Colon (tissue), 2 donors: ENCODE data around the gene RSRC2.
"Not testable (repeated sequence)": the region's sequence is repeated elsewhere in the genome, so short reads cannot be mapped to it uniquely, and the experiment has no call there.

ENCODE experiments used
- FAIRE-seq: peaks from 2 replicates; lab custom pipeline; 2012; peaks lifted over from hg19 to GRCh38; lab: Jason Lieb, UNC
- donor health status: control.
- donor health status: control.

RSRC2 gene

DNA sequence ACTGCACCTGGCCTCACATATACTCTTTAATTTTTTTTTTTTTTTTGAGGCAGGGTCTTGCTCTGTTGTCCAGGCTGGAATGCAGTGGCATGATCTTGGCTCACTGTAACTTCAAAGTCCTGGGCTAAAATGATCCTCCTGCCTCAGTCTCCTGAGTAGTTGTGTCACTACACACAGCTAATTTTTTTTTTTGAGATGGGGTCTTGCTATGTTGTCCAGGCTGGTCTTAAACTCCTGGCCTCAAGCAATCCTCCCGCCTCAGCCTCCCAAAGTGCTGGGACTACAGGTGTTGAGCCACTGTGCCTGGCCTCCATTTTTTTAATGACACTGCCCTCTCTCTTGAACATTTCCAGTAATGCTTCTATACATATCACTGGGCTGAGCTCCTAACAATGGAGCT is 42.4 kb downstream of the RSRC2 start:
- not testable (repeated sequence) for FAIRE-seq

DNA sequence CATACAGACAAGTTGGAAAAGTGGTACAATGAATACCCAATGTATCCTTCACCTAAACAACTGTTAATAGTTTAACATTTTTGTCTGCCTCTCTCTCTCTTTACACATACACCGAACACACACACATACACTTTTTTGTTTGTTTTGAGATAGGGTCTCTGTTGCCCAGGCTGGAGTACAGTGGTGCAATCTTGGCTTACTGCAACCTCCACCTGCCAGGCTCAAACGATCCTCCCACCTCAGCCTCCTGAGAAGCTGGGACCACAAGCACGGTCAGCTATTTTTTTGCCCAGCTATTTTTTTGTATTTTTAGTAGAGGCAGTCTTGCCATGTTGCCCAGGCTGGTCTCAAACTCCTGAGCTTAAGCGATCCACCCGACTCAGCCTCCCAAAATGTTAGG is 42.8 kb downstream of the RSRC2 start:
- FAIRE-seq = no peak

DNA sequence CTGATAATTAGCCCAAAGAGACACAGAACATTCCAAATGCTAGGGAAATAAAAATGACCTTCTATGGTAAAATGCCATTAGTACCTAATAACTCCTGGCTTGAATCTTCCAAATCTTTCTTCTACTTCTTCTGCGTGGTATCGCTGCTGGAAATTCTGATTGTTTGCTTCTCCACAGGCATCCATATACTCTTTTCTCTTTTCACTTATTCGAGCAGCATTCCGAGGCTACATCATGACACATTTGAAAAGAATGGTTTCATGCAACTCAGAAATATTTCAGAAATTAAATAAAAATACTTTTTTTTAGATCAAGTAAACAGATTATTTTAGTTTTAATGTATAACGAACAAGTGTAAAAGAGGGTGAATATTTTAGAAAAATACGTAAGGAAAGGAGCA is 44.9 kb downstream of the RSRC2 start:
- no peak for FAIRE-seq

DNA sequence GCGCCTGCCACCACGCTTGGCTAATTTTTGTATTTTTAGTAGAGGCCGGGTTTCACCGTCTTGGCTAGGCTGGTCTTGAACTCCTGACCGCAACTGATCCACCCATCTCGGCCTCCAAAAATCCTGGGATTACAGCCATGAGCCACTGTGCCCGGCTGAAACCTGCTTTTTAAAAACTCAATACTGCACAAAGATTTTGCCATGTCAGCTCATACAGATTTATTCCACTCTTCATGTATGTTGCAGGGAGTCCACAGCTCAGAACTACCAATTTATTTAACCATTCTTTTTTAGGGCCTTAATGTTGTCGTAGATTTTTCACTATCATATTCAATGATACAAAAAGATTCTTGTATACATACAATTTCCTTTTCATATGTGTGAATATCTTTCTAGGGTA is 46.0 kb downstream of the RSRC2 start:
- FAIRE-seq = no peak

DNA sequence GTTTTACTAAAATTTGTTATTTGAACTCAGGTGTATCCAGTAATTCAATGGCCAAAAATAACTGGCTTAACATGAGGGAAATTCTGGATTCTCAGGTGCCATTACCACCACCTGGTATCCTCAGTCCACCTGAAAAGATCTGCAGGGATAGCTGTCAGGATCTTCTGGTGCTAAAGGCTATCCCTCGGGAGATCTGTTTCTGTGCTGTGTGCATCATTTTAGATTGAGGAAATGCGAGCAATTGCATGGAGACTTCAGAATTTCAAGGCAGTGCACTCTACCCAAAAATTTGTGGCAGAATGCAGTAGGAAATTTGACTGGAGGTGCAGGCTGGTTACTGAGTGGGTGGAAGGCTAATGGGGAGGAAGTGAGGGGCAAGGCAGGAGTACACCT is 52.4 kb downstream of the RSRC2 start:
- FAIRE-seq = no peak

DNA sequence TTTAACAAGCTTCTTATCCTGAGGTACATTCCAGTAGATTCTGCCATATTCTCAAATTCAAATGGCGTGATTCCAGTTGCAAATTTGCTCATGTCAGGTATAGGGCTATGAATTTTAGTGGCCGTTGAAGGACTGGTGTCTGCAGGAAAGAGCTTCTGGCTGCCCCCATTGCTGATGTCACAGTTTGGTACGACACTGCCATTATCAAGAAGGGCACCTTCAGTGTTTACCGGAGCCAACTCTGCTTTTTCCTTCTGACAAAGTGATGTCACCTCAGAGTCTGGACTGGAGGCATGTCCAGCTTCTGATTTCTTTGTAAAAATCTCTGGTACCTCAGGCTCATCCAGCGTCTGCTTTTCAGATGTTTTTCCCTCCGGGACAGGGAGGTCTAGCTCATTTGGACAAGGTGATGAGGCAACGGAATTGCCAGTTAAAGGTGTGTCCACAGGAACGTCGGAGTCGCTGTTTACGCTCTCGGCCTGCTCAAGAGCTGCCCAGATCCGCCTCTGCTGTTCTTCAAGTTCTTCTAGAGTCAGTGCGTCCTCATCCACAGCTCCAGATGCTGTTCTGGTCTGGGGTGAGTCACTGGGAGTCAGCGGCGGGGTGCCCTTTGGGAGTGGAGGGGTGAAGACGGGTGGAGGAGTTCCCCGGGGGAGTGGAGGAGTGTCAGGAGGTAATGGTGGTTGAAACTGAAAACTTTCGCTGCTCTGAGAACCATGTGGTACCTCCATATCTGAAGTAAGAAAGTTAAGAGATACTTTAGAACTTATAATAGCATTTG is 53.0 kb downstream of the RSRC2 start:
- FAIRE-seq = no peak

DNA sequence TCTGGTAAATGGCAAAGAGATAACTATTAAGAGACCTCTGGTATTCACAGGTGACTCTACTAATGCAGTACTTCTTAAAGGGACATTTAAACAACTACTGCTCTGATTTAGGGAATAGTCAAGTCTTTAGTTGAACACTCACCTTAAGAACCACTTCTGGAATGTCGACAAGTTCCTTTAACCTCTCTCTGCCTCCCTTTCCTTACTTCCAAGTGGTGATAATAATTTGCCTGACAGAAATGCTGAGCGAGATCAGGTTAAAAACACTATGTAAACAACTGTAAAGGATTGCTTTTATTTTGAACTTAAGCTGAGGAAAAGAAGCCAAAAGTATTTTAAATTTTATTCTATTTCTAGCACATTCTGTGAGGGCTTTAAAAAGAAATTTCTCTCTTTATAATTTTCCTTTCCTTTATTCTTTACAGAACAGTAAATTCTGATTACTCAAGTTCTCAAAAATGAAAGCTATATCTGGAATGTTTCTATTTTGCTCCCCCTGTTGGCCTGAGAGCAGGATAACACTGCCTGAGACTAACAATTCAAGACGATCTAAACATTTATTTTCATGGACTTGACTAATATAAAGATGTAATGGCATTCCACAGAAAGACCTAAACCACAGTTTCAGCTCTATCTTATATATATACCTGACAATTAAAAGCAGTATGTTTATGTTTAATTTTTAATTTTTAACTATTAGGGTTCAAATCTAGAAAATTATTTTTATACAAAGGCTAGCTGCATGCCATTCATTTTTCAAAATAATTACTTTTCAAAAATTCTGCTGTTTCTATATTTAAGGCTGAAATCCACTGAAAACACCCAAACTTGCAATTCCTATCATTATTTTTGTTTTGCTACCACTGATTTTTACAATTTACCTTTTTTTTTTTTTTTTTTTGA is 55.2 kb downstream of the RSRC2 start:
- FAIRE-seq = peak; percentile 5

DNA sequence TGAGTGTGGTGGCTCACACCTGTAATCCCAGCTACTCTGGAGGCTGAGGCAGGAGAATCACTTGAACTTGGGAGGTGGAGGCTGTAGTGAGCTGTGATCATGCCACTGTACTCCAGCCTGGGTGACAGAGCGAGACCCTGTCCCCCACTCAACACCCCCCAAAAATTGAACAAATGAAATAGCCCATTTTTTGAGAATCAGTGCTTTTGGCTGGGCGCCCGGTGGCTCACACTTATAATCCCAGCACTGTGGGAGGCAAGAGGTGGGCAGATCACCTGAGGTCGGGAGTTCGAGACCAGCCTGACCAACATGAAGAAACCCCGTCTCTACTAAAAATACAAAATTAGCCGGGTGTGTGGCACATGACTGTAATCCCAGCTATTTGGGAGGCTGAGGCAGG is 56.2 kb downstream of the RSRC2 start:
- not testable (repeated sequence) for FAIRE-seq

DNA sequence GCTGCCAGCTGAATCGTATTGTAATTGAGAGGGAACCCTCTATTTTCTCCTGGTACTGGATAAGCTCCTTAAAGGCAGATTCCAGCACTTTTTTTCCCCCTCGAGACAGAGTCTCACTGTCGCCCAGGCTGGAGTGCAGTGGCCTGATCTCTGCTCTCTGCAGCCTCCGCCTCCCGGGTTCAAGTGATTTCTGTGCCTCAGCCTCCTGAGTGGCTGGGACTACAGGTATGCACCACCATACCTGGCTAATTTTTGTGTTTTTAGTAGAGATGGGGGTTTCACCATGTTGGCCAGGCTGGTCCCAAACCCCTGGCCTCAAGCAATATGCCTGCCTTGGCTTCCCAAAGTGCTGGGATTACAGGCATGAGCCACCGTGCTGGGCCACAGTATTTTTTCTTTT is 56.9 kb downstream of the RSRC2 start:
- not testable (repeated sequence) for FAIRE-seq

DNA sequence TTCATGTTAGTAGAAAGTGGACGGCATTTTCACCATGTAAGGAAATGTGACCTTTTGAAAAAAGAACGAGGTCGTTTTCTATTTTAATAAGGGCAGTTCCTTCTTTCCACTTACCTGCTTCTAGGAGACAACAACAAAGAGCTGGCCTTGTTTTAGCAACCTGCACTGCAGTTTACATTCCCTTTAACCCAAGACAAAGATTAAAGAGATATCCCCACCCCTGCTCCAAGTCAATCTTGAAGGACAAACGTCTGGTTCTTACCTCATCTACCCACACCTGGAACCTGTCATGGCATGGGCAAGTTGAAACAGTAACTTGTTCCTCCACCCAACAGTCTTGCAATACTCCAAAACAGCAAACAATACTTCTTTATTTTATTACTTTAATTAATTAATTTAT is 58.8 kb downstream of the RSRC2 start:
- no peak for FAIRE-seq

DNA sequence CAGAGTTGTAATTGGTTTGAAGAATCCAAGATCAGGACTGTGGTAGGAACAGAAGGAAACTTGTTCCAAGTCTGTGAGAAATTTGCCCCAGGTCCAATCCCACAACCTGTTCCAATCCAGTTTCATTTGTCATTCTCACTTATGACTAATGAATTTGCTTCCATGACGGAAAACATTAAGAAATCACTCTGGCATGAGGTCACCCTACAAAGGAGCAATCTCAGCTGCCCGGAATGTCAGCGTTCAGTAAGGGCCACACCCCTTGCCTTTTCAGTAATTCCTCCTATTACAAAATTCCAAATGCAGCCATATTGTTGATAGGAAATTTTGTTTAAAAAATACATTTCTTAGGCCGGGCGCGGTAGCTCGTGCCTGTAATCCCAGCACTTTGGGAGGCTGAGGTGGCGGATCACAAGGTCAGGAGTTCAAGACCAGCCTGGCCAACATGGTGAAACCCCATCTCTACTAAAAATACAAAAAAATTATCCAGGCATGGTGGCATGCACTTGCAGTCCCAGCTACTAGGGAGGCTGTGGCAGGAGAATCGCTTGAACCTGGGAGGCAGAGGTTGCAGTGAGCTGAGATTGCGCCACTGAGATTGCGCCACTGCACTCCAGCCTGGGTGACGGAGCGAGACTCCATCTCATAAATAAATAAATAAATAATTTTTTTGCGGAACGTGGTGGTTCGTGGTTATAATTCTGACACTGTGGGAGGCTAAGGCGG is 62.3 kb downstream of the RSRC2 start:
- FAIRE-seq = not testable (repeated sequence)

DNA sequence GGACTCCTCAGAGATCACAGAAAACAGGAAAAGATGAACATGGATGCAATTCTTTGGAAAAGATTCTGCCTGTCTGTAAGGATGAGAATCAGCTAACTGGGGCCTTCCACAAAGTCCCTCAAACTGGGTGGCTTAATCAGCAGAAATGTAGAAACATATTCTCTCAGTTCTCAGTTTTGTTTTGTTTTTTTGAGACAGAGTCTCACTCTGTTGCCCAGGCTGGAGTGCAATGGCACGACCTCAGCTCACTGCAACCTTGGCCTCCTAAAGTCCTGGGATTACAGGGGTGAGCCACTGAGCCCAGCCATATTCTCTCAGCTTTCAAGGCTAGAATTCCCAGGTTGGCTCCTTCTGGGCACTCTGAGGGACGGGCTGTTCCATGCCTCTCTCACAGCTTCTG is 66.1 kb downstream of the RSRC2 start:
- FAIRE-seq = no peak

DNA sequence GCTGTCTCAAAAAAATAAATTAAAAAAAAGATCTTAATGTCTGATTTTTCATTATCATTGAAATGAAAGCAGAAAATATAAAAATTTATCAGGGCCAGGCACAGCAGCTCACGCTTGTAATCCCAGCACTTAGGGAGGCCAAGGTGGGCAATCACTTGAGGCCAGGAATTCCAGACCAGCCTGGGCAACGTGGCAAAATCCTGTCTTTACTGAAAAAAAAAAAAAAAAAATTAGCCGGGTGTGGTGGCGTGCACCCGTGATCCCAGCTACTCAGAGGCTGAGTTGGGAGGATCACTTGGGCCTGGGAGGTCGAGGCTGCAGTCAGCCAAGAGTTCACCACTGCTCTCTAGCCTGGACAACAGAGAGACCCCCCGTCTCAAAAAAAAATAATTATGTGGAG is 66.7 kb downstream of the RSRC2 start:
- no peak for FAIRE-seq

DNA sequence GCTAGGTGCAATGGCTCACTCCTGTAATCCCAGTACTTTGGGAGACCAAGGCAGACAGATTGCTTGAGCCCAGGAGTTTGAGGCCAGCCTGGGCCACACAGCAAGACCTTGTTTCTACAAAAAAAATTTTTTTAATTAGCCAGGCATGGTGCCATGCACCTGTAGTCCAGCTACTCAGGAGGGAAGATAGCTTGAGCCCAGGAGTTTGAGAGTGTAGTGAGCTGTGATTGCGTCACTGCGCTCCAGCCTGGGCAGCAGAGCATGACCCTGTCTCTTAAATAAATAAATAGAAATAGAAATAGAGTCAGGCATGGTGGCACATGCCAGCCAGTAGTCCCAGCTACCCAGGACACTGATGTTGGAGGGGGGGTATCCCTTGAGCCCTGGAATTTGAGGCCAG is 67.5 kb downstream of the RSRC2 start:
- no peak for FAIRE-seq

DNA sequence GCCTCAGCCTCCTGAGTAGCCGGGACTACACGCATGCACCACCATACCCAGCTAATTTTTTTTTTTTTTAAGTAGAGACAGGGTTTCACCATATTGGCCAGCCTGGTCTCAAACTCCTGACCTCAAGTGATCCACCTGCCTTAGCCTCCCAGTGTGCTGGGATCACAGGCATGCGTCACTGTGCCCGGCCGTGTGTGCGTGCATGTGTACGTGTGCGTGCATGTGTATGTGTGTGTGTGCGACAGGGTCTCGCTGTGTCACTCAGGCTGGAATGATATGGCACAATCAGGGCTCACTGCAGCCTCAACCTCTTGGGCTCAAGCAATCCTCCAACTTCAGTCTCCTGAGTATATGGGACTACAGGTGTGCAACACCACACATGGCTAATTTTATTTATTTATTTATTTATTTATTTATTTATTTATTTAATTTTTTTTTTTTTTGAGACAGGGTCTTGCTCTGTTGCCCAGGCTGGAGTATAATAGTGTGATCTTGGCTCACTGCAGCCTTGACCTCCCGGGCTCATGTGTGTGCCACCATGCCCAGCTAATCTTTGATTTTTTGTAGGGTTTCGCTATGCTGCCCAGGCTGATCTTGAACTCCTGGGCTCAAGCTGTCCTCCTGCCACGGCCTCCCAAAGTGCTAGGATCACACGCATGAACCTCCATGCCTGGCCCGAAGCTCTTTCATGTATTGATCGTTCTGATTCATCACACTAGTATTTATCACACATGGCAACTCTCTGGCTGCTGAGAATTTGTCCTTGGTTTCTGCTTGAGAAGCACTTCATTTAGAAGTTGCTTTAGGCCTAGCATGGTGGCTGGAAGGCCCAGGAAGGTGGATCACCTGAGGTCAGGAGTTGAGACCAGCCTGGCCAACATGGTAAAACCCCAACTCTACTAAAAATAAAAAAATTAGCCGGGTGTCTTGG is 68.4 kb downstream of the RSRC2 start:
- FAIRE-seq = no peak

DNA sequence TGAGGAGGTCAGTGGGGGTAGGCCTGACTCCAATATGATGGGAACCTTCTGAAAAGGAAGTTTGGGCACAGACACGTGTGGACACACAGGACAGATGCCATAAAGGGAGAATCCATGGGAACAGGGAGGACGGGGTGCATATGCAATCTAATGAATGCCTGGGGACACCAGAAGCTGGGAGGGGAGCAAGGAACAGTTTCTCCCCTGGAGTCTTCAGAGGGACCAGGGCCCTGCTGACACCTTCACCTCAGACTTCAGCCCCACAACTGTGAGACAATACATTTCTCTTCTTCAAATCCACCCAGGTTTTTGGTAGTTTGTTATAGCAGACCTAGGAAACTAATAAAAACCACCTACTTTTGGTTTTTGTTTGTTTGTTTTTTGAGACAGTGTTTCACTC is 69.1 kb downstream of the RSRC2 start:
- no peak for FAIRE-seq

DNA sequence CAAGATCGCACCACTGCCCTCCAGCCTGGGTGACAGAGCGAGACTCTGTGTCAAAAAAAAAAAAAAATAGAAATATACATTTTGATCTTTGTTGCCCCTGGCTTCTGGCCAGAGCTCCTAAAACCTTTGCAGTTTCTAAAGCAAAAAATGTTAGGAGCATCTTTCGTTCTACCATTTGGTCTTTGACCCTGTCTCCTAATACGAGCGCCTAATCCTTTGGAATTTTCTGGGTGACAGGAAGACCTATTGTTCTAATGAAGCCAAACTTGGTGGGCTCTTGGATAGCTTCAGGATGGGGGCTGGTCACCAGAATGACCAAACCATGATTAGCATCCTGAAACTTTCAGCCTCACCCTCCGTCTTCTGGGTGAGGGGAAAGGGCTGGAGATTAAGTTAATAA is 72.0 kb downstream of the RSRC2 start:
- FAIRE-seq = no peak

DNA sequence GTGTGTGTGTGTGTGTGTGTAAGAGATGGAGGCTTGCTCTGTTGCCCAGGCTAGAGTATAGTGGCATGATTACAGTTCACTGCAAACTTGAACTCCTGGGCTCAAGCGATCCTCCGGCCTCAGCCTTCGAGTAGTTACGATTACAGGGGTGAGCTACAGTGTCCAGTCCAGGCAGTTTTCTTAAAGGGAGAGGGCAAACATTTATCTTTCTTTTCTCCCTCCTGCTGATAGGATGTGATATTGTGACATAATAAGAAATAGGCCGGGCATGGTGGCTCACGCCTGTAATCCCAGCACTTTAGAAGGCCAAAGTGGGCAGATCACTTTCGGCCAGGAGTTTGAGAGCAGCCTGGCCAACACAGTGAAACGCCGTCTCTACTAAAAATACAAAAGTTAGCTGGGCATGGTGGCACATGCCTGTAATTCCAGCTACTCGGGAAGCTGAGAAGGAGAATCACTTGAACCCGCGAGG is 72.5 kb downstream of the RSRC2 start:
- FAIRE-seq = no peak
